H1 (cell line): ENCODE measurements around the gene CDON. TPM values are rescaled to one million over a fixed set of nuclear protein-coding genes. Genes with fewer than 3 reads are reported as not detected.

ENCODE experiments used
- CTCF ChIA-PET: fragments of 300-600 bp; sonication (Branson Sonifier 250); formaldehyde crosslinking; loops from one replicate; lab custom pipeline; 2021; ENCODE audit not compliant: partially characterized antibody; lab: Charles Lee
- POLR2A ChIA-PET: fragments of 300-600 bp; sonication (Branson Sonifier 250); formaldehyde crosslinking; loops from one replicate; lab custom pipeline; 2021; ENCODE audit warnings: inconsistent platforms; ENCODE audit not compliant: partially characterized antibody; lab: Charles Lee
- DNase-seq, 2 experiments: peaks; one replicate each; pipeline versions ENCODE4 v3.0.0 to v3.0.0-alpha.2; 2010 to 2022; ENCODE audit warnings: low spot score in 2 of 2, low read depth in 1 of 2, mixed read lengths in 1 of 2
- FAIRE-seq: peaks from 2 replicates; lab custom pipeline; 2011; peaks lifted over from hg19 to GRCh38; lab: Jason Lieb, UNC
- H2AFZ ChIP-seq: 2 replicates; pipeline ENCODE4 v1.8.1; 2012; ENCODE audit warnings: low read length, inconsistent platforms
- H2AK5ac ChIP-seq: 2 replicates; pipeline ENCODE4 v1.6.1; 2013; ENCODE audit warnings: low read depth, low read length
- H2BK120ac ChIP-seq: replicated peaks from 2 replicates; pipeline ENCODE3; 2013; ENCODE audit warnings: low read depth, low read length, inconsistent platforms
- H2BK12ac ChIP-seq: 2 replicates; pipeline ENCODE4 v1.6.1; 2013; ENCODE audit warnings: low read depth, low read length
- H2BK15ac ChIP-seq: 2 replicates; pipeline ENCODE4 v1.6.1; 2013; ENCODE audit warnings: low read length
- H2BK20ac ChIP-seq: 2 replicates; pipeline ENCODE4 v1.6.1; 2013; ENCODE audit warnings: low read length
- H2BK5ac ChIP-seq: 2 replicates; pipeline ENCODE4 v1.6.1; 2013; ENCODE audit warnings: low read depth, low read length
- H3K14ac ChIP-seq: 2 replicates; pipeline ENCODE4 v1.6.1; 2013; ENCODE audit warnings: inconsistent platforms; ENCODE audit not compliant: insufficient read length
- H3K18ac ChIP-seq: 2 replicates; pipeline ENCODE4 v1.6.1; 2013; ENCODE audit warnings: low read length; ENCODE audit errors: extremely low read depth
- H3K23ac ChIP-seq: 2 replicates; pipeline ENCODE4 v1.6.1; 2013; ENCODE audit warnings: inconsistent platforms; ENCODE audit not compliant: insufficient read length
- H3K23me2 ChIP-seq: 2 replicates; pipeline ENCODE4 v1.6.1; 2013; ENCODE audit warnings: low read depth, low read length
- H3K27ac ChIP-seq: 2 replicates; pipeline ENCODE4 v1.6.1; 2011; ENCODE audit warnings: low read depth, low read length, inconsistent platforms
- H3K27me3 ChIP-seq, 4 experiments: replicated peaks in 1 of 4; 1 replicate in 1 of 4; 2 replicates in 3 of 4; pipeline versions ENCODE4 v1.6.1 to v1.8.1; 2011 to 2013; ENCODE audit warnings: low read length in 3 of 4, mild to moderate bottlenecking in 3 of 4, inconsistent platforms in 2 of 4, mixed read lengths in 2 of 4, moderate library complexity in 1 of 4; ENCODE audit not compliant: control insufficient read depth in 3 of 4, insufficient read depth in 3 of 4; ENCODE audit errors: extremely low read depth in 1 of 4
- H3K36me3 ChIP-seq, 4 experiments: 2 replicates each; pipeline versions ENCODE4 v1.6.1 to v1.8.1; 2011 to 2013; ENCODE audit warnings: mild to moderate bottlenecking in 4 of 4, low read length in 3 of 4, moderate library complexity in 2 of 4, control low read depth in 1 of 4, inconsistent platforms in 1 of 4; ENCODE audit not compliant: insufficient read depth in 4 of 4, control insufficient read depth in 2 of 4
- H3K4ac ChIP-seq: replicated peaks from 2 replicates; pipeline ENCODE3; 2013; ENCODE audit warnings: low read length, low read depth, mixed read lengths, inconsistent platforms; ENCODE audit not compliant: insufficient read length
- H3K4me1 ChIP-seq, 4 experiments: replicated peaks in 1 of 4; 1 replicate in 1 of 4; 2 replicates in 3 of 4; pipeline versions ENCODE4 v1.6.1 to v1.8.1; 2011 to 2013; ENCODE audit warnings: low read length in 3 of 4, inconsistent platforms in 2 of 4, mixed read lengths in 1 of 4; ENCODE audit not compliant: insufficient read depth in 4 of 4, control insufficient read depth in 3 of 4
- H3K4me2 ChIP-seq, 2 experiments: 2 replicates each; pipeline versions ENCODE4 v1.6.1 to v1.8.1; 2011 to 2013; ENCODE audit warnings: low read depth in 2 of 2, low read length in 2 of 2, control low read depth in 1 of 2, inconsistent platforms in 1 of 2, mild to moderate bottlenecking in 1 of 2; ENCODE audit not compliant: insufficient read depth in 1 of 2
- H3K4me3 ChIP-seq, 4 experiments: fragments of 200-600, 300-600 bp in 1 of 4; sonication (generic), shearing (Covaris generic), sonication (Bioruptor Twin) in 1 of 4; 2 replicates each; pipeline versions ENCODE4 v1.5.1 to v1.8.1; 2011 to 2016; ENCODE audit warnings: low read length in 4 of 4, low read depth in 3 of 4, control low read depth in 2 of 4, inconsistent platforms in 2 of 4, mild to moderate bottlenecking in 2 of 4, mixed read lengths in 1 of 4, moderate library complexity in 1 of 4; ENCODE audit not compliant: insufficient read depth in 2 of 4; ENCODE audit errors: extremely low read depth in 1 of 4
- H3K56ac ChIP-seq: replicated peaks from 2 replicates; pipeline ENCODE3; 2013; ENCODE audit warnings: low read depth, mild to moderate bottlenecking, mixed read lengths, low read length, inconsistent platforms; ENCODE audit not compliant: insufficient read length
- H3K79me1 ChIP-seq: 2 replicates; pipeline ENCODE4 v1.6.1; 2013; ENCODE audit warnings: low read depth, low read length, control low read depth
- H3K79me2 ChIP-seq, 2 experiments: 2 replicates each; pipeline versions ENCODE4 v1.6.1 to v1.8.1; 2012 to 2013; ENCODE audit warnings: low read length in 2 of 2, mild to moderate bottlenecking in 2 of 2, inconsistent platforms in 1 of 2; ENCODE audit not compliant: insufficient read depth in 2 of 2, control insufficient read depth in 1 of 2
- H3K9ac ChIP-seq, 4 experiments: replicated peaks in 1 of 4; 1 replicate in 1 of 4; 2 replicates in 3 of 4; pipeline versions ENCODE4 v1.6.1 to v1.8.1; 2011 to 2013; ENCODE audit warnings: low read depth in 3 of 4, low read length in 3 of 4, control low read depth in 2 of 4, mild to moderate bottlenecking in 2 of 4, moderate library complexity in 2 of 4, inconsistent platforms in 1 of 4; ENCODE audit errors: extremely low read depth in 1 of 4
- H3K9me3 ChIP-seq, 2 experiments: 2 replicates each; pipeline versions ENCODE4 v1.6.1 to v1.8.1; 2012 to 2013; ENCODE audit warnings: mild to moderate bottlenecking in 2 of 2, moderate library complexity in 2 of 2, control low read depth in 1 of 2, inconsistent platforms in 1 of 2, low read depth in 1 of 2, low read length in 1 of 2, mixed read lengths in 1 of 2; ENCODE audit not compliant: insufficient read depth in 2 of 2
- H4K20me1 ChIP-seq, 2 experiments: replicated peaks in 1 of 2; 2 replicates each; pipeline versions ENCODE3 to v1.8.1; 2011 to 2013; ENCODE audit warnings: inconsistent platforms in 2 of 2, low read length in 2 of 2, mild to moderate bottlenecking in 1 of 2; ENCODE audit not compliant: insufficient read depth in 2 of 2, control insufficient read depth in 1 of 2
- H4K5ac ChIP-seq: 2 replicates; pipeline ENCODE4 v1.6.1; 2013; ENCODE audit warnings: low read length, low read depth, mixed read lengths, inconsistent platforms; ENCODE audit not compliant: insufficient read length
- H4K8ac ChIP-seq: 2 replicates; pipeline ENCODE4 v1.8.0; 2013; ENCODE audit warnings: mild to moderate bottlenecking, moderate library complexity, low read length, inconsistent platforms; ENCODE audit not compliant: insufficient read depth; ENCODE audit errors: extremely low read depth
- H4K91ac ChIP-seq: replicated peaks from 2 replicates; pipeline ENCODE3; 2013; ENCODE audit warnings: low read length, mixed read lengths, inconsistent platforms; ENCODE audit not compliant: insufficient read length
- BACH1 ChIP-seq: IDR thresholded peaks from 2 replicates; pipeline ENCODE4 v1.6.1; 2012; ENCODE audit warnings: low read length, improper control_type of control experiment
- CBX5 ChIP-seq: fragments of 300-800, 300-1000 bp; sonication (generic); IDR thresholded peaks from 2 replicates; pipeline ENCODE4 v1.7.1; 2016; ENCODE audit warnings: antibody characterized with exemption, low read length, low read depth
- CBX8 ChIP-seq: fragments of 300-800, 300-1000 bp; sonication (generic); IDR thresholded peaks from 2 replicates; pipeline ENCODE4 v1.7.1; 2016; ENCODE audit warnings: low read depth, low read length, borderline replicate concordance
- CREB1 ChIP-seq: IDR thresholded peaks from 2 replicates; pipeline ENCODE4 v1.6.1; 2012; ENCODE audit warnings: inconsistent platforms
- HDAC6 ChIP-seq: IDR thresholded peaks from one replicate; pipeline ENCODE4 v1.7.1; 2012; ENCODE audit warnings: low read depth, mild to moderate bottlenecking, inconsistent platforms, low read length, moderate library complexity
- JUND ChIP-seq: IDR thresholded peaks from 2 replicates; pipeline ENCODE4 v1.6.1; 2011; ENCODE audit warnings: mild to moderate bottlenecking, improper control_type of control experiment, low read length
- RNF2 ChIP-seq: fragments of 200-900, 300-1000 bp; sonication (generic); IDR thresholded peaks from 2 replicates; pipeline ENCODE4 v1.7.1; 2016; ENCODE audit warnings: borderline replicate concordance, low read depth, mild to moderate bottlenecking, antibody characterized with exemption, low read length; ENCODE audit not compliant: poor library complexity, severe bottlenecking; ENCODE audit errors: missing control alignments
- SIRT6 ChIP-seq: IDR thresholded peaks from one replicate; pipeline ENCODE4 v1.7.1; 2012; ENCODE audit warnings: low read length, inconsistent platforms
- SP2 ChIP-seq: IDR thresholded peaks from 2 replicates; pipeline ENCODE4 v1.6.1; 2012; ENCODE audit warnings: mild to moderate bottlenecking, low read length, inconsistent platforms
- TCF12 ChIP-seq: IDR thresholded peaks from 2 replicates; pipeline ENCODE4 v1.6.1; 2011; ENCODE audit warnings: low read depth, mild to moderate bottlenecking, low read length
- WGBS, 2 experiments: shearing (Covaris generic) in 1 of 2; methylation state at CpG; one replicate each; pipeline versions ENCODE4 v1.1.6 to v1.1.7; 2013 to 2015; ENCODE audit warnings: low lambda C conversion rate in 2 of 2, mixed read lengths in 2 of 2, inconsistent platforms in 1 of 2, low coverage in 1 of 2, missing lambda C conversion rate in 1 of 2; ENCODE audit not compliant: insufficient replicate concordance in 2 of 2, insufficient coverage in 1 of 2, insufficient read length in 1 of 2; ENCODE audit errors: extremely low coverage in 1 of 2, missing lambda C conversion rate in 1 of 2; 5-methylcytosine and 5-hydroxymethylcytosine counted together
- polyA plus RNA-seq, 7 experiments: library from polyadenylated mRNA; depleted of rRNA in 3 of 7; stranded (reverse) in 5 of 7; unstranded in 2 of 7; fragments of >200 nt in 5 of 7; fragments of 200-250 nt in 2 of 7; gene quantifications; 1 replicate in 5 of 7; 2 replicates in 1 of 7; 4 replicates in 1 of 7; pipeline versions ENCODE4 v1.2.1 to v1.2.3, GENCODE V29; 2011 to 2013; ENCODE audit warnings: missing spikeins in 2 of 7, mixed read lengths in 2 of 7
- total RNA-seq: library from RNA; stranded (reverse); fragmentation: NEBNext Ultra II Directional; extraction: Animal tissue kit (Norgen Biotek cat#: 25700); gene quantifications from 2 replicates; pipeline ENCODE4 v1.2.1, GENCODE V29; 2021
- TF ChIP-seq, protein P1 (sequence below): IDR thresholded peaks from 2 replicates; pipeline ENCODE4 v1.6.1; 2012; ENCODE audit warnings: inconsistent platforms
- TF ChIP-seq, protein P2 (sequence below): IDR thresholded peaks from 2 replicates; pipeline ENCODE4 v1.6.1; 2011; ENCODE audit warnings: low read depth, mild to moderate bottlenecking, low read length; ENCODE audit not compliant: insufficient read depth

The CDON gene
- total and polyA plus RNA-seq, 2 of the 8 experiments (the other 6 are each of a cell fraction or from before 2014, with no cell fraction given), result 11.0 to 32.5 TPM

DNA sequence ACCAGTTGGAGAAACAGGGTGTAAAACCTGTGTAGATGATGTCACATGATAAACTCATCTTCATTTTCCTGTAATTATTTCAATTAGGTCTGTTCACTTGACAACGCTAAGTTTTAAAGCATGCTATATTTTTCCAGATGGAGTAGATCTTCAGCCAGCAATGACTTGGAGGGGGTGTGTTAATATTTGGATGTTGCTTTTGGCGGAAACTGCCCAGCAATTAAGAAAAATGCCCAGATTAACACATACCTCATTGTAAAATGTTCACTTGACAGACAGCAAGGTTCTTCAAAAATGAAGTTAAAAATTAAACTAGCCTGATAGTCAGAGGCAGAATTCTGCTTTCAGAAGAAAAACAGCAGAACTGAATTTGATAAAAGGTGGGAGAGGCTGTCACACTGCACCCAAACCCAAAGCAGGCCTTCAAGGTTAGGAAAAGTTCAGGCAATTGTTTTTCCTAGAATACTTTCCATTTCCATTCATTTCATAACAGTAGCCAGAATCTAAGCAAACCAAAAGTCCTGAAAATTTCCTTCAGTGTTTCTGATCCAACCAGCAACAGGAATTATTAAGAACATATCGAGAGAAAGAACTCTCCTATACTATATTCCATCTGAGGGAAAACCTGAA, 83.8 kb downstream of the CDON start:
- Histone ChIP-seq H3K27me3 (no peaks in the 10 kb centered on the region), H3K4me2 (no peak overlapping the region), H2AK5ac (no peak overlapping the region), H2AFZ (no peak overlapping the region), H2BK120ac (no peak overlapping the region), H3K9ac (no peak overlapping the region), H4K20me1 (no peaks in the 10 kb centered on the region), H3K79me2 (no peaks in the 10 kb centered on the region), H3K56ac (no peak overlapping the region), H2BK15ac (no peak overlapping the region), H3K18ac (no peak overlapping the region), H2BK5ac (no peak overlapping the region), H2BK20ac (no peak overlapping the region), H4K8ac (no peak overlapping the region), H3K79me1 (no peaks in the 10 kb centered on the region), H3K4me3 (no peak overlapping the region), H3K9me3 (no peaks in the 10 kb centered on the region), H3K23ac (no peak overlapping the region), H4K5ac (no peak overlapping the region), H3K36me3 (peaks cover 0 to 17% (median 5%) of the 10 kb centered on the region in 4 experiments; a peak in 5 of 8 replicates), H3K23me2 (no peaks in the 10 kb centered on the region), H3K4me1 (peaks cover 0 to 3% (median 0%) of the 10 kb centered on the region in 4 experiments; a peak in 2 of 7 replicates), H4K91ac (no peak overlapping the region), H2BK12ac (no peak overlapping the region), H3K14ac (no peak overlapping the region), H3K27ac (no peak overlapping the region), H3K4ac (no peak overlapping the region)
- no peak for FAIRE-seq
- TF ChIP-seq, protein P1, sequence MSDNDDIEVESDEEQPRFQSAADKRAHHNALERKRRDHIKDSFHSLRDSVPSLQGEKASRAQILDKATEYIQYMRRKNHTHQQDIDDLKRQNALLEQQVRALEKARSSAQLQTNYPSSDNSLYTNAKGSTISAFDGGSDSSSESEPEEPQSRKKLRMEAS, result no peak
- TF ChIP-seq TCF12 (no peak), SP2 (no peak), SIRT6 (no peak), CBX5 (no peak), JUND (no peak), RNF2 (no peak), BACH1 (no peak), CREB1 (no peak), HDAC6 (no peak), CBX8 (no peak)
- TF ChIP-seq, protein P2, sequence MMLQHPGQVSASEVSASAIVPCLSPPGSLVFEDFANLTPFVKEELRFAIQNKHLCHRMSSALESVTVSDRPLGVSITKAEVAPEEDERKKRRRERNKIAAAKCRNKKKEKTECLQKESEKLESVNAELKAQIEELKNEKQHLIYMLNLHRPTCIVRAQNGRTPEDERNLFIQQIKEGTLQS, result no peak
- 87% methylated on average over 3 of the region's 3 CpGs; no CpG with 5 or more reads in 1 of the 2 experiments for WGBS, 2 experiments
- no peak for DNase-seq
- ChIA-PET POLR2A (no interaction called here), CTCF (no interaction called here)
